ENCODE measurements around the gene TMEM72. TPM values are rescaled to one million over a fixed set of nuclear protein-coding genes. Genes with fewer than 3 reads are reported as not detected.

The TMEM72 gene
- total and polyA plus RNA-seq, 2 of the 13 experiments (the other 11 are each of a cell fraction or from before 2014, with no cell fraction given), result 0.04 TPM; not detected in 1

GRCh38 chr10:44935201-44935965, 24.2 kb downstream of the TMEM72 start (continued):
- TF ChIP-seq ZNF142 (CRISPR knock-in tag; IDR thresholded peaks at IDR 0.05) (peak; percentile 90), ELF1 (CRISPR knock-in tag; IDR thresholded peaks at IDR 0.05) (no peak; the same call in 1 of the 2 replicates), ZFP1 (CRISPR knock-in tag; IDR thresholded peaks at IDR 0.05) (peak; percentile 61; the same call in 1 of the 2 replicates), MED1 (CRISPR knock-in tag; IDR thresholded peaks at IDR 0.05) (peak; percentile 84), ZNF547 (CRISPR knock-in tag; IDR thresholded peaks at IDR 0.05) (peak; percentile 91), ZBTB7A (CRISPR knock-in tag; IDR thresholded peaks at IDR 0.05) (peak; percentile 89), ARID4A (CRISPR knock-in tag; IDR thresholded peaks at IDR 0.05; ENCODE audit: borderline replicate concordance) (peak; percentile 48; the same call in 1 of the 2 replicates), HOMEZ (CRISPR knock-in tag; IDR thresholded peaks at IDR 0.05; ENCODE audit: low read depth) (no peak), JDP2 (CRISPR knock-in tag; IDR thresholded peaks at IDR 0.05; ENCODE audit: borderline replicate concordance) (no peak), SP1 (IDR thresholded peaks at IDR 0.05) (no peak), SP1 (CRISPR knock-in tag; IDR thresholded peaks at IDR 0.05) (no peak), ATF7 (IDR thresholded peaks at IDR 0.05) (peak; percentile 20; the same call in 1 of the 2 replicates), ATF7 (CRISPR knock-in tag; IDR thresholded peaks at IDR 0.05) (peak; percentile 87), ZNF383 (CRISPR knock-in tag; IDR thresholded peaks at IDR 0.05; ENCODE audit: borderline replicate concordance) (no peak), DPF2 (CRISPR knock-in tag; IDR thresholded peaks at IDR 0.05; ENCODE audit: borderline replicate concordance, low read depth) (peak; percentile 68; the same call in 1 of the 2 replicates), NFIB (CRISPR knock-in tag; IDR thresholded peaks at IDR 0.05; ENCODE audit: borderline replicate concordance) (no peak), ZNF839 (CRISPR knock-in tag; IDR thresholded peaks at IDR 0.05; ENCODE audit: borderline replicate concordance) (peak; percentile 79), CEBPB (IDR thresholded peaks at IDR 0.05; ENCODE audit: borderline replicate concordance, low read depth, low read length) (peak; percentile 89), ZNF790 (CRISPR knock-in tag; IDR thresholded peaks at IDR 0.05; ENCODE audit: borderline replicate concordance) (peak; percentile 45; the same call in 1 of the 2 replicates)
